IMR-90 (cell line): Measurements from ENCODE around the gene RASL10A. TPM values are rescaled to one million over a fixed set of nuclear protein-coding genes. Genes with fewer than 3 reads are reported as not detected.

ENCODE experiments used
- microRNA-seq, 2 experiments: library from miRNA; stranded (forward) in 1 of 2; unstranded in 1 of 2; fragments of 10-50 nt in 1 of 2; fragments of <30 nt in 1 of 2; gene quantifications in 1 of 2; microRNA quantifications in 1 of 2; one replicate each; pipeline versions ENCODE3 to v1.1.0; 2013 to 2020; ENCODE audit not compliant: insufficient read depth in 1 of 2, insufficient read length in 1 of 2, unreplicated experiment in 1 of 2
- polyA plus RNA-seq, 3 experiments: library from polyadenylated mRNA; depleted of rRNA; stranded (reverse); fragments of >200 nt; gene quantifications; 2 replicates each; pipeline ENCODE4 v1.2.3, GENCODE V29; 2012; ENCODE audit warnings: low replicate concordance in 1 of 3
- small RNA-seq, 5 experiments: library from RNA; depleted of rRNA; stranded (forward); fragments of <200 nt; gene quantifications; one replicate each; pipeline ENCODE3, GENCODE V24; 2012
- total RNA-seq: library from RNA; depleted of rRNA; stranded (reverse); fragments of >200 nt; gene quantifications from 2 replicates; pipeline ENCODE4 v1.2.3, GENCODE V29; 2012; rRNA removed

RASL10A gene
- total and polyA plus RNA-seq, 2 of the 4 experiments (the other 2 are of a cell fraction) = 0.26 TPM; not detected in 1

Small RNA genes lying within 50 kb of the gene (microRNA-seq; reads per million reads assigned to microRNA genes)
- 0 to 8.0 reads per million in 2 experiments for gene MIR3653

Small RNA genes lying within 50 kb of the gene (small RNA-seq; reads per million reads assigned to genes)
- 0 reads per million in 5 experiments for gene MIR3653

Other genes with a start within 250 kb of the RASL10A start
- 2.5 and 2.9 TPM in 2 replicates for gene KREMEN1, start 242.7 kb downstream of the RASL10A start, total RNA-seq
- 4.6 and 5.1 TPM in 2 replicates for gene KREMEN1, start 242.7 kb downstream of the RASL10A start, polyA plus RNA-seq (2012; rRNA removed)
- 0.28 and 0.54 TPM in 2 replicates for gene EMID1, start 109.8 kb downstream of the RASL10A start, total RNA-seq
- 1.2 and 1.3 TPM in 2 replicates for gene EMID1, start 109.8 kb downstream of the RASL10A start, polyA plus RNA-seq (2012; rRNA removed)
- gene RHBDD3, start 47.7 kb downstream of the RASL10A start, total RNA-seq = 5.7 and 6.9 TPM in 2 replicates
- 21.2 and 21.5 TPM in 2 replicates for gene RHBDD3, start 47.7 kb downstream of the RASL10A start, polyA plus RNA-seq (2012; rRNA removed)
- 414 and 518 TPM in 2 replicates for gene EWSR1, start 47.4 kb downstream of the RASL10A start, total RNA-seq
- 243 and 267 TPM in 2 replicates for gene EWSR1, start 47.4 kb downstream of the RASL10A start, polyA plus RNA-seq (2012; rRNA removed)
- gene GAS2L1, start 9.0 kb downstream of the RASL10A start, total RNA-seq = 1.4 TPM in 2 replicates
- 15.6 and 22.5 TPM in 2 replicates for gene GAS2L1, start 9.0 kb downstream of the RASL10A start, polyA plus RNA-seq (2012; rRNA removed)
- gene AP1B1, start 72.9 kb upstream of the RASL10A start, total RNA-seq = 65.5 and 70.8 TPM in 2 replicates
- gene AP1B1, start 72.9 kb upstream of the RASL10A start, polyA plus RNA-seq (2012; rRNA removed) = 55.7 and 62.3 TPM in 2 replicates
- gene RFPL1, start 122.9 kb upstream of the RASL10A start, total RNA-seq = not detected in 2 replicates
- gene RFPL1, start 122.9 kb upstream of the RASL10A start, polyA plus RNA-seq (2012; rRNA removed) = not detected in 2 replicates
- 1.3 and 1.7 TPM in 2 replicates for gene NEFH, start 164.5 kb upstream of the RASL10A start, total RNA-seq
- gene NEFH, start 164.5 kb upstream of the RASL10A start, polyA plus RNA-seq (2012; rRNA removed) = 2.7 and 2.9 TPM in 2 replicates
- gene THOC5, start 238.1 kb upstream of the RASL10A start, total RNA-seq = 61.1 and 73.7 TPM in 2 replicates
- 56.8 and 68.4 TPM in 2 replicates for gene THOC5, start 238.1 kb upstream of the RASL10A start, polyA plus RNA-seq (2012; rRNA removed)